LNCaP clone FGC (cell line): ENCODE data around the gene LMO1.

Source experiments
- DNase-seq: peaks from one replicate; pipeline ENCODE4 v3.0.0-alpha.2; 2011; ENCODE audit warnings: low read depth
- H3K4me3 ChIP-seq: 2 replicates; pipeline ENCODE4 v1.5.1; 2011; ENCODE audit warnings: mild to moderate bottlenecking, low read depth, low read length, control low read depth
- CTCF ChIP-seq: IDR thresholded peaks from 2 replicates; pipeline ENCODE4 v1.5.1; 2012; ENCODE audit warnings: mild to moderate bottlenecking; ENCODE audit not compliant: control insufficient read depth, insufficient read depth; ENCODE audit errors: extremely low read depth

Gene LMO1

GRCh38 chr11:8218840-8219239 lies 44.8 kb downstream of the LMO1 start:
- no peak for DNase-seq
- no peak for TF ChIP-seq CTCF
- H3K4me3 ChIP-seq, result no peak overlapping the region

- no peak for DNase-seq
- TF ChIP-seq CTCF, result no peak
Measured at GRCh38 chr11:8218409-8218808, 45.3 kb downstream of the LMO1 start.

GRCh38 chr11:8217926-8218325 lies 45.8 kb downstream of the LMO1 start:
- TF ChIP-seq CTCF, result no peak
- no peak overlapping the region for H3K4me3 ChIP-seq
- no peak for DNase-seq

More at GRCh38 chr11:8218409-8218808, 45.3 kb downstream of the LMO1 start:
- H3K4me3 ChIP-seq, result no peak overlapping the region

GRCh38 chr11:8217136-8217535 lies 46.5 kb downstream of the LMO1 start:
- no peak for TF ChIP-seq CTCF
- no peak overlapping the region for H3K4me3 ChIP-seq
- DNase-seq, result no peak

GRCh38 chr11:8213376-8213775 lies 50.3 kb downstream of the LMO1 start:
- H3K4me3 ChIP-seq, result no peak overlapping the region
- TF ChIP-seq CTCF, result no peak
- no peak for DNase-seq

- no peak for DNase-seq
- peak; percentile 47 for TF ChIP-seq CTCF
- H3K4me3 ChIP-seq, result no peak overlapping the region
Measured at GRCh38 chr11:8209208-8209807, 54.4 kb downstream of the LMO1 start.

- H3K4me3 ChIP-seq, result no peak overlapping the region
- no peak for DNase-seq
Measured at GRCh38 chr11:8207080-8208000, 56.3 kb downstream of the LMO1 start.

More at GRCh38 chr11:8207080-8208000, 56.3 kb downstream of the LMO1 start:
- no peak for TF ChIP-seq CTCF
